HFFc6 (cell line): Measurements from ENCODE around the gene TGFB2. TPM values are rescaled to one million over a fixed set of nuclear protein-coding genes. Genes with fewer than 3 reads are reported as not detected.

ENCODE experiments used
- DNase-seq: peaks from one replicate; pipeline ENCODE4 v3.0.0-alpha.2; 2018
- H3K27ac Mint-ChIP-seq: 2 replicates; pipeline ENCODE4 v1.8.0; 2020; ENCODE audit warnings: mild to moderate bottlenecking, mixed read lengths
- H3K27me3 Mint-ChIP-seq: 2 replicates; pipeline ENCODE4 v1.8.0; 2021; ENCODE audit warnings: mild to moderate bottlenecking, moderate library complexity, mixed read lengths; ENCODE audit not compliant: insufficient read depth
- H3K36me3 Mint-ChIP-seq: 2 replicates; pipeline ENCODE4 v1.8.0; 2021; ENCODE audit warnings: low read depth, mixed read lengths
- H3K4me1 Mint-ChIP-seq: 2 replicates; pipeline ENCODE4 v1.8.0; 2020; ENCODE audit warnings: low read depth, mixed read lengths
- H3K4me3 Mint-ChIP-seq: 2 replicates; pipeline ENCODE4 v1.8.0; 2020; ENCODE audit warnings: mild to moderate bottlenecking, moderate library complexity, mixed read lengths
- H3K9me3 Mint-ChIP-seq: 2 replicates; pipeline ENCODE4 v1.8.0; 2020; ENCODE audit warnings: mild to moderate bottlenecking, mixed read lengths
- CTCF ChIP-seq: fragments of 200-600 bp; sonication (generic); IDR thresholded peaks from 2 replicates; pipeline ENCODE4 v1.5.0; 2021; ENCODE audit warnings: antibody characterized with exemption, mild to moderate bottlenecking
- total RNA-seq, 6 experiments: library from RNA; stranded (reverse); fragmentation: NEBNext Ultra II Directional; extraction: Animal tissue kit (Norgen Biotek cat#: 25700); gene quantifications; 2 replicates in 1 of 6; 3 replicates in 5 of 6; pipeline ENCODE4 v1.2.3, GENCODE V29; 2021

TGFB2 gene
- total RNA-seq, 6 experiments from 2014 or later: 2.0 to 11.8 (median 2.5) TPM

GRCh38 chr1:218345673-218346390, 696 bp downstream of the TGFB2 start:
- peaks cover 39% of the 10 kb centered on the region for H3K4me1 Mint-ChIP-seq
- H3K36me3 Mint-ChIP-seq: no peaks in the 10 kb centered on the region
- H3K27me3 Mint-ChIP-seq: peaks cover 4% of the 10 kb centered on the region
- DNase-seq: peak; percentile 66
- no peak; the same call in 1 of the 2 replicates for TF ChIP-seq CTCF
- no peak overlapping the region for H3K4me3 Mint-ChIP-seq
- H3K9me3 Mint-ChIP-seq: no peaks in the 10 kb centered on the region
- H3K27ac Mint-ChIP-seq: no peak overlapping the region; the same call in 1 of the 2 replicates

GRCh38 chr1:218346391-218347204, 1.5 kb downstream of the TGFB2 start:
- no peak overlapping the region; the same call in 1 of the 2 replicates for H3K27ac Mint-ChIP-seq
- H3K27me3 Mint-ChIP-seq: peaks cover 4% of the 10 kb centered on the region
- no peak overlapping the region for H3K4me3 Mint-ChIP-seq
- H3K9me3 Mint-ChIP-seq: no peaks in the 10 kb centered on the region
- DNase-seq: peak; percentile 5
- TF ChIP-seq CTCF: no peak
- H3K4me1 Mint-ChIP-seq: peaks cover 47% of the 10 kb centered on the region
- no peaks in the 10 kb centered on the region for H3K36me3 Mint-ChIP-seq

DNA sequence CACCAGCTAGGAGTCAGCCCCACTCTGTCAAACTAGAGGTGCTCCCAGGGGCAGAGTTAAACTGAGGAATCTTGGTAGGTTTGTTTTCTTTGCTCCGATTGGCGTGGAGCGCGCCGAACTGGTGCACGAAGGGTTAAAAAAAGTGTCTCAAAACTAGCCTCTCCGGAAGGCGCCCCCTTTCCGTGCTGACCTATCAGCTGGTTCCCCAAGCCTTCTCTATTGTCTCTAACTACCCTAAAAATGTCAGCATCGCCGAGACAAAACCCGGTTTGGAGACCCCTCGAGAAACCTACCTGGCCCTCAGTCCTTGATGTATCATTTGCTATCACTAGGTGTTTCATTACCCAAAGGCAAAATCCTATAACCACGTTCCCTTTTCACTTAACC, 2.2 kb downstream of the TGFB2 start:
- Mint-ChIP-seq H3K36me3 (no peaks in the 10 kb centered on the region), H3K4me3 (no peak overlapping the region), H3K27ac (no peak overlapping the region; the same call in 1 of the 2 replicates), H3K9me3 (no peaks in the 10 kb centered on the region), H3K27me3 (peaks cover 4% of the 10 kb centered on the region), H3K4me1 (peaks cover 49% of the 10 kb centered on the region)
- no peak; the same call in 1 of the 2 replicates for TF ChIP-seq CTCF
- no peak for DNase-seq

- Mint-ChIP-seq H3K27me3 (peaks cover 4% of the 10 kb centered on the region), H3K4me3 (no peak overlapping the region), H3K27ac (no peak overlapping the region; the same call in 1 of the 2 replicates), H3K4me1 (peaks cover 49% of the 10 kb centered on the region), H3K36me3 (no peaks in the 10 kb centered on the region), H3K9me3 (no peaks in the 10 kb centered on the region)
- TF ChIP-seq CTCF: no peak
- DNase-seq: no peak
Observed at GRCh38 chr1:218347723-218348627, 2.8 kb downstream of the TGFB2 start.

GRCh38 chr1:218348628-218349071, 3.5 kb downstream of the TGFB2 start:
- Mint-ChIP-seq H3K27ac (no peak overlapping the region), H3K4me1 (peaks cover 52% of the 10 kb centered on the region), H3K36me3 (no peaks in the 10 kb centered on the region), H3K27me3 (peaks cover 4% of the 10 kb centered on the region), H3K4me3 (no peak overlapping the region), H3K9me3 (no peaks in the 10 kb centered on the region)
- TF ChIP-seq CTCF: no peak
- DNase-seq: no peak
